Measurements from ENCODE around the gene SRRT.

SRRT gene

GRCh38 chr7:100888988-100889750, 14.3 kb downstream of the SRRT start, which contains the start of gene UFSP1:
Gene UFSP1 (minus strand): TSS chr7:100889715. CDS start chr7:100889271, 444 bp downstream.
- H3K4me2 ChIP-seq (ENCODE audit: low read length): peak within 1 kb of the TSS; percentile 92
- H3K27ac ChIP-seq: peak within 1 kb of the TSS; percentile 100
- H3K4me3 ChIP-seq (ENCODE audit: low read depth, low read length): peak within 1 kb of the TSS; percentile 86
- H2AFZ ChIP-seq: peak within 1 kb of the TSS; percentile 91
- TF ChIP-seq CTCF (IDR thresholded peaks at IDR 0.05): peak; percentile 5
- H3K79me2 ChIP-seq: no peaks in the 10 kb centered on the region
- no peaks in the 10 kb centered on the region for H3K9me3 ChIP-seq (ENCODE audit: control insufficient read depth, low read length)
- H3K36me3 ChIP-seq (ENCODE audit: control insufficient read depth, insufficient read depth, low read length): no peaks in the 10 kb centered on the region
- peak within 1 kb of the TSS; percentile 92 for H3K9ac ChIP-seq
- H3K4me1 ChIP-seq: peaks cover 26% of the 10 kb centered on the region
- no peaks in the 10 kb centered on the region for H3K27me3 ChIP-seq (ENCODE audit: control insufficient read depth, insufficient read depth, low read length)

GRCh38 chr7:100890653-100891567, 16.0 kb downstream of the SRRT start:
- H3K4me2 ChIP-seq (ENCODE audit: low read length): peak overlapping the region; percentile 92
- H3K9me3 ChIP-seq (ENCODE audit: control insufficient read depth, low read length): no peaks in the 10 kb centered on the region
- peaks cover 26% of the 10 kb centered on the region for H3K4me1 ChIP-seq
- H2AFZ ChIP-seq: peak overlapping the region; percentile 91
- no peaks in the 10 kb centered on the region for H3K27me3 ChIP-seq (ENCODE audit: control insufficient read depth, insufficient read depth, low read length)
- H3K79me2 ChIP-seq: no peaks in the 10 kb centered on the region
- H3K4me3 ChIP-seq (ENCODE audit: low read depth, low read length): peak overlapping the region; percentile 86
- no peaks in the 10 kb centered on the region for H3K36me3 ChIP-seq (ENCODE audit: control insufficient read depth, insufficient read depth, low read length)
- peak overlapping the region; percentile 76 for H3K9ac ChIP-seq
- no peak for TF ChIP-seq CTCF (IDR thresholded peaks at IDR 0.05)
- peak overlapping the region; percentile 100 for H3K27ac ChIP-seq

- no peaks in the 10 kb centered on the region for H3K9me3 ChIP-seq (ENCODE audit: control insufficient read depth, low read length)
- peaks cover 29% of the 10 kb centered on the region for H3K4me1 ChIP-seq
- no peaks in the 10 kb centered on the region for H3K36me3 ChIP-seq (ENCODE audit: control insufficient read depth, insufficient read depth, low read length)
- peak overlapping the region; percentile 100 for H3K27ac ChIP-seq
- H3K27me3 ChIP-seq (ENCODE audit: control insufficient read depth, insufficient read depth, low read length): no peaks in the 10 kb centered on the region
- TF ChIP-seq CTCF (IDR thresholded peaks at IDR 0.05): no peak
- H3K4me2 ChIP-seq (ENCODE audit: low read length): peak overlapping the region; percentile 92
- H3K79me2 ChIP-seq: no peaks in the 10 kb centered on the region
- no peak overlapping the region for H3K4me3 ChIP-seq (ENCODE audit: low read depth, low read length)
- peak overlapping the region; percentile 91 for H2AFZ ChIP-seq
- no peak overlapping the region for H3K9ac ChIP-seq
Measured at GRCh38 chr7:100891568-100892247, 16.8 kb downstream of the SRRT start.

- TF ChIP-seq CTCF (IDR thresholded peaks at IDR 0.05): no peak
- Histone ChIP-seq H3K27ac (no peak overlapping the region), H3K36me3 (ENCODE audit: control insufficient read depth, insufficient read depth, low read length) (no peaks in the 10 kb centered on the region), H2AFZ (no peak overlapping the region), H3K9me3 (ENCODE audit: control insufficient read depth, low read length) (no peaks in the 10 kb centered on the region), H3K27me3 (ENCODE audit: control insufficient read depth, insufficient read depth, low read length) (no peaks in the 10 kb centered on the region), H3K4me3 (ENCODE audit: low read depth, low read length) (no peak overlapping the region), H3K9ac (no peak overlapping the region), H3K4me2 (ENCODE audit: low read length) (no peak overlapping the region), H3K4me1 (peaks cover 33% of the 10 kb centered on the region), H3K79me2 (no peaks in the 10 kb centered on the region)
Measured at GRCh38 chr7:100892364-100893317, 17.7 kb downstream of the SRRT start.

All from parathyroid adenoma (tissue), 2 donors.